Hematopoietic multipotent progenitor cell treated with erythropoietin and hydrocortisone succinate and interleukin-3 and kit ligand, for 17 days (in vitro differentiated cells): ENCODE measurements around the gene C2orf76.
"Not testable (repeated sequence)": the region's sequence is repeated elsewhere in the genome, so short reads cannot be mapped to it uniquely, and the experiment has no call there.

ENCODE experiments used
- DNase-seq: peaks from one replicate; pipeline ENCODE4 v3.0.0-alpha.2; 2015; ENCODE audit warnings: low spot score

C2orf76 gene

GRCh38 chr2:119294671-119295070 is 72.0 kb downstream of the C2orf76 start:
- no peak for DNase-seq

- no peak for DNase-seq
Observed at GRCh38 chr2:119293900-119294299, 72.7 kb downstream of the C2orf76 start.

GRCh38 chr2:119293254-119293653 is 73.4 kb downstream of the C2orf76 start:
- DNase-seq: no peak

GRCh38 chr2:119292226-119292625 is 74.4 kb downstream of the C2orf76 start:
- DNase-seq: no peak

GRCh38 chr2:119291588-119292167 is 75.0 kb downstream of the C2orf76 start:
- DNase-seq: no peak

- DNase-seq: no peak
Observed at GRCh38 chr2:119290859-119291587, 75.6 kb downstream of the C2orf76 start.

- DNase-seq: no peak
Observed at GRCh38 chr2:119289642-119290041, 77.0 kb downstream of the C2orf76 start.

- no peak for DNase-seq
Observed at GRCh38 chr2:119289093-119289492, 77.5 kb downstream of the C2orf76 start.

- DNase-seq: no peak
Observed at GRCh38 chr2:119288576-119288975, 78.1 kb downstream of the C2orf76 start.

- DNase-seq: no peak
Observed at GRCh38 chr2:119286661-119287060, 80.0 kb downstream of the C2orf76 start.

GRCh38 chr2:119283873-119284331 is 82.7 kb downstream of the C2orf76 start:
- DNase-seq: no peak

- no peak for DNase-seq
Observed at GRCh38 chr2:119282996-119283511, 83.6 kb downstream of the C2orf76 start.

GRCh38 chr2:119282146-119282995 is 84.3 kb downstream of the C2orf76 start:
- DNase-seq: no peak

GRCh38 chr2:119280680-119281079 is 86.0 kb downstream of the C2orf76 start:
- DNase-seq: no peak

- DNase-seq: no peak
Observed at GRCh38 chr2:119279666-119280065, 87.0 kb downstream of the C2orf76 start.

GRCh38 chr2:119278946-119279345 is 87.7 kb downstream of the C2orf76 start:
- DNase-seq: no peak

GRCh38 chr2:119278385-119278784 is 88.2 kb downstream of the C2orf76 start:
- DNase-seq: not testable (repeated sequence)

GRCh38 chr2:119276864-119277263 is 89.8 kb downstream of the C2orf76 start:
- no peak for DNase-seq

GRCh38 chr2:119267604-119268003 is 99.0 kb downstream of the C2orf76 start:
- DNase-seq: no peak

GRCh38 chr2:119266091-119266589 is 100.5 kb downstream of the C2orf76 start:
- no peak for DNase-seq

GRCh38 chr2:119265693-119266066 is 101.0 kb downstream of the C2orf76 start:
- no peak for DNase-seq
